Esophagus squamous epithelium (tissue), 4 donors: ENCODE measurements around the gene KLRG1.

Experiments used
- CTCF ChIP-seq, 6 experiments: fragments of 450-650 bp in 4 of 6; fragments of 200-600 bp in 2 of 6; sonication (generic) in 2 of 6; IDR thresholded peaks; one replicate each; pipeline ENCODE4 v1.5.1; 2016 to 2019; ENCODE audit warnings: antibody characterized with exemption in 6 of 6, mild to moderate bottlenecking in 4 of 6, moderate library complexity in 4 of 6
- POLR2A ChIP-seq, 4 donors: fragments of 450-650 bp; IDR thresholded peaks; one replicate each; pipeline ENCODE4 v1.6.1; 2017; ENCODE audit warnings: antibody characterized with exemption in 4 of 4, mild to moderate bottlenecking in 4 of 4, moderate library complexity in 3 of 4

- TF ChIP-seq CTCF (IDR thresholded peaks at IDR 0.05) (no peak), POLR2A (IDR thresholded peaks at IDR 0.05) (no peak)
Observed at GRCh38 chr12:8993827-8994226, 4.5 kb downstream of the KLRG1 start.
